ENCODE data around the gene GFPT1.
"Not testable (repeated sequence)": the region's sequence is repeated elsewhere in the genome, so short reads cannot be mapped to it uniquely, and the experiment has no call there.

The GFPT1 gene

GRCh38 chr2:69386789-69387734 lies at the start of gene GFPT1:
GFPT1 (minus strand) TSS chr2:69387227; CDS start chr2:69387071, 156 bp downstream.
- peak within 1 kb of the TSS; percentile 66 to 90 for H3K4me3 ChIP-seq (ENCODE audit: low read depth in 1 of 2, low read length in 2 of 2)
- H3K36me3 ChIP-seq (ENCODE audit: insufficient read depth, low read length): no peaks in the 10 kb centered on the region
- H3K9me3 ChIP-seq (ENCODE audit: low read length): no peaks in the 10 kb centered on the region
- H3K9ac ChIP-seq (ENCODE audit: low read length): peak within 1 kb of the TSS; percentile 34
- peaks cover 12% of the 10 kb centered on the region for H3K4me1 ChIP-seq (ENCODE audit: insufficient read depth, low read length)
- peak within 1 kb of the TSS; percentile 76 for H3K27ac ChIP-seq (ENCODE audit: low read depth, low read length)
- no peaks in the 10 kb centered on the region for H3K27me3 ChIP-seq (ENCODE audit: control insufficient read depth in 1 of 2, insufficient read depth in 2 of 2, low read length in 2 of 2)

- peaks cover 22% of the 10 kb centered on the region for H3K4me1 ChIP-seq (ENCODE audit: insufficient read depth, low read length)
- peak overlapping the region; percentile 72 to 86 for H3K4me3 ChIP-seq (ENCODE audit: low read depth in 1 of 2, low read length in 2 of 2)
- H3K27me3 ChIP-seq (ENCODE audit: control insufficient read depth in 1 of 2, insufficient read depth in 2 of 2, low read length in 2 of 2): no peaks in the 10 kb centered on the region
- H3K36me3 ChIP-seq (ENCODE audit: insufficient read depth, low read length): no peaks in the 10 kb centered on the region
- no peaks in the 10 kb centered on the region for H3K9me3 ChIP-seq (ENCODE audit: low read length)
- H3K27ac ChIP-seq (ENCODE audit: low read depth, low read length): peak overlapping the region; percentile 93
- peak overlapping the region; percentile 92 for H3K9ac ChIP-seq (ENCODE audit: low read length)
Observed at GRCh38 chr2:69436596-69436937, 49.5 kb upstream of the GFPT1 start.

GRCh38 chr2:69434753-69435152 lies 47.7 kb upstream of the GFPT1 start:
- Histone ChIP-seq H3K36me3 (ENCODE audit: insufficient read depth, low read length) (peaks cover 12% of the 10 kb centered on the region), H3K9ac (ENCODE audit: low read length) (no peak overlapping the region), H3K9me3 (ENCODE audit: low read length) (no peaks in the 10 kb centered on the region), H3K27ac (ENCODE audit: low read depth, low read length) (no peak overlapping the region), H3K4me3 (ENCODE audit: low read depth in 1 of 2, low read length in 2 of 2) (no peak overlapping the region), H3K27me3 (ENCODE audit: control insufficient read depth in 1 of 2, insufficient read depth in 2 of 2, low read length in 2 of 2) (no peaks in the 10 kb centered on the region), H3K4me1 (ENCODE audit: insufficient read depth, low read length) (peaks cover 22% of the 10 kb centered on the region)

GRCh38 chr2:69429491-69430183 lies 42.6 kb upstream of the GFPT1 start:
- Histone ChIP-seq H3K9me3 (ENCODE audit: low read length) (no peaks in the 10 kb centered on the region), H3K36me3 (ENCODE audit: insufficient read depth, low read length) (peaks cover 37% of the 10 kb centered on the region), H3K27me3 (ENCODE audit: control insufficient read depth in 1 of 2, insufficient read depth in 2 of 2, low read length in 2 of 2) (no peaks in the 10 kb centered on the region), H3K9ac (ENCODE audit: low read length) (no peak overlapping the region), H3K4me1 (ENCODE audit: insufficient read depth, low read length) (no peaks in the 10 kb centered on the region), H3K27ac (ENCODE audit: low read depth, low read length) (no peak overlapping the region), H3K4me3 (ENCODE audit: low read depth in 1 of 2, low read length in 2 of 2) (no peak overlapping the region)

- no peak overlapping the region for H3K27ac ChIP-seq (ENCODE audit: low read depth, low read length)
- H3K4me1 ChIP-seq (ENCODE audit: insufficient read depth, low read length): no peaks in the 10 kb centered on the region
- H3K36me3 ChIP-seq (ENCODE audit: insufficient read depth, low read length): peaks cover 37% of the 10 kb centered on the region
- H3K27me3 ChIP-seq (ENCODE audit: control insufficient read depth in 1 of 2, insufficient read depth in 2 of 2, low read length in 2 of 2): no peaks in the 10 kb centered on the region
- H3K9ac ChIP-seq (ENCODE audit: low read length): no peak overlapping the region
- H3K4me3 ChIP-seq (ENCODE audit: low read depth in 1 of 2, low read length in 2 of 2): no peak overlapping the region
- no peaks in the 10 kb centered on the region for H3K9me3 ChIP-seq (ENCODE audit: low read length)
Observed at GRCh38 chr2:69428981-69429380, 42.0 kb upstream of the GFPT1 start.

GRCh38 chr2:69424419-69424818 lies 37.4 kb upstream of the GFPT1 start:
- Histone ChIP-seq H3K4me3 (ENCODE audit: low read depth in 1 of 2, low read length in 2 of 2) (no peak overlapping the region), H3K9me3 (ENCODE audit: low read length) (no peaks in the 10 kb centered on the region), H3K36me3 (ENCODE audit: insufficient read depth, low read length) (peaks cover 21% of the 10 kb centered on the region), H3K27me3 (ENCODE audit: control insufficient read depth in 1 of 2, insufficient read depth in 2 of 2, low read length in 2 of 2) (no peaks in the 10 kb centered on the region), H3K9ac (ENCODE audit: low read length) (no peak overlapping the region), H3K27ac (ENCODE audit: low read depth, low read length) (no peak overlapping the region), H3K4me1 (ENCODE audit: insufficient read depth, low read length) (no peaks in the 10 kb centered on the region)

GRCh38 chr2:69422198-69422597 lies 35.2 kb upstream of the GFPT1 start:
- H3K36me3 ChIP-seq (ENCODE audit: insufficient read depth, low read length): peaks cover 14% of the 10 kb centered on the region
- no peak overlapping the region for H3K9ac ChIP-seq (ENCODE audit: low read length)
- no peak overlapping the region for H3K4me3 ChIP-seq (ENCODE audit: low read depth in 1 of 2, low read length in 2 of 2)
- H3K4me1 ChIP-seq (ENCODE audit: insufficient read depth, low read length): no peaks in the 10 kb centered on the region
- H3K27me3 ChIP-seq (ENCODE audit: control insufficient read depth in 1 of 2, insufficient read depth in 2 of 2, low read length in 2 of 2): no peaks in the 10 kb centered on the region
- no peak overlapping the region for H3K27ac ChIP-seq (ENCODE audit: low read depth, low read length)
- H3K9me3 ChIP-seq (ENCODE audit: low read length): no peaks in the 10 kb centered on the region

- H3K36me3 ChIP-seq (ENCODE audit: insufficient read depth, low read length): peaks cover 21% of the 10 kb centered on the region
- H3K27ac ChIP-seq (ENCODE audit: low read depth, low read length); H3K4me1 ChIP-seq (ENCODE audit: insufficient read depth, low read length); H3K9me3 ChIP-seq (ENCODE audit: low read length); H3K4me3 ChIP-seq (ENCODE audit: low read depth in 1 of 2, low read length in 2 of 2); H3K9ac ChIP-seq (ENCODE audit: low read length); H3K27me3 ChIP-seq (ENCODE audit: control insufficient read depth in 1 of 2, insufficient read depth in 2 of 2, low read length in 2 of 2): not testable (repeated sequence)
Observed at GRCh38 chr2:69419111-69419510, 32.1 kb upstream of the GFPT1 start.

GRCh38 chr2:69416147-69416546 lies 29.1 kb upstream of the GFPT1 start:
- Histone ChIP-seq H3K36me3 (ENCODE audit: insufficient read depth, low read length) (peaks cover 21% of the 10 kb centered on the region), H3K27me3 (ENCODE audit: control insufficient read depth in 1 of 2, insufficient read depth in 2 of 2, low read length in 2 of 2) (no peaks in the 10 kb centered on the region), H3K4me3 (ENCODE audit: low read depth in 1 of 2, low read length in 2 of 2) (no peak overlapping the region), H3K9me3 (ENCODE audit: low read length) (no peaks in the 10 kb centered on the region), H3K9ac (ENCODE audit: low read length) (no peak overlapping the region), H3K4me1 (ENCODE audit: insufficient read depth, low read length) (no peaks in the 10 kb centered on the region), H3K27ac (ENCODE audit: low read depth, low read length) (no peak overlapping the region)

GRCh38 chr2:69411120-69411519 lies 24.1 kb upstream of the GFPT1 start:
- H3K36me3 ChIP-seq (ENCODE audit: insufficient read depth, low read length): peaks cover 15% of the 10 kb centered on the region
- H3K27ac ChIP-seq (ENCODE audit: low read depth, low read length): no peak overlapping the region
- no peaks in the 10 kb centered on the region for H3K4me1 ChIP-seq (ENCODE audit: insufficient read depth, low read length)

GRCh38 chr2:69405306-69405705 lies 18.3 kb upstream of the GFPT1 start:
- H3K9me3 ChIP-seq (ENCODE audit: low read length): peaks cover 6% of the 10 kb centered on the region
- peaks cover 25% of the 10 kb centered on the region for H3K36me3 ChIP-seq (ENCODE audit: insufficient read depth, low read length)
- no peak overlapping the region for H3K27ac ChIP-seq (ENCODE audit: low read depth, low read length)
- H3K4me3 ChIP-seq (ENCODE audit: low read depth in 1 of 2, low read length in 2 of 2): no peak overlapping the region
- no peak overlapping the region for H3K9ac ChIP-seq (ENCODE audit: low read length)
- no peaks in the 10 kb centered on the region for H3K27me3 ChIP-seq (ENCODE audit: control insufficient read depth in 1 of 2, insufficient read depth in 2 of 2, low read length in 2 of 2)
- no peaks in the 10 kb centered on the region for H3K4me1 ChIP-seq (ENCODE audit: insufficient read depth, low read length)

More at GRCh38 chr2:69411120-69411519, 24.1 kb upstream of the GFPT1 start:
- no peaks in the 10 kb centered on the region for H3K27me3 ChIP-seq (ENCODE audit: control insufficient read depth in 1 of 2, insufficient read depth in 2 of 2, low read length in 2 of 2)
- H3K9ac ChIP-seq (ENCODE audit: low read length): no peak overlapping the region
- no peaks in the 10 kb centered on the region for H3K9me3 ChIP-seq (ENCODE audit: low read length)
- no peak overlapping the region for H3K4me3 ChIP-seq (ENCODE audit: low read depth in 1 of 2, low read length in 2 of 2)
